A549 (cell line): Measurements from ENCODE around the gene NAT10.

ENCODE experiments used
- CBX2 ChIP-seq: fragments of 200-600 bp; sonication (generic); IDR thresholded peaks from 2 replicates; pipeline ENCODE4 v1.6.1; 2016; ENCODE audit warnings: low read depth, mild to moderate bottlenecking, borderline replicate concordance
- CTCF ChIP-seq: fragments of >200 bp; sonication (Bioruptor Twin); formaldehyde crosslinking; IDR thresholded peaks from 3 replicates; pipeline ENCODE4 v1.5.1; 2016
- MAFK ChIP-seq: fragments of 450-650 bp; IDR thresholded peaks from 2 replicates; pipeline ENCODE4 v1.6.1; 2014; ENCODE audit not compliant: partially characterized antibody
- MAX ChIP-seq: IDR thresholded peaks from 2 replicates; pipeline ENCODE4 v1.6.1; 2012
- POLR2A ChIP-seq: IDR thresholded peaks from 2 replicates; pipeline ENCODE4 v1.6.1; 2012; ENCODE audit warnings: mild to moderate bottlenecking, low read length
- RAD21 ChIP-seq, 2 experiments: fragments of >200 bp in 1 of 2; sonication (Bioruptor Twin) in 1 of 2; formaldehyde crosslinking in 1 of 2; IDR thresholded peaks in 1 of 2; conservative IDR thresholded peaks in 1 of 2; 2 replicates in 1 of 2; 3 replicates in 1 of 2; pipeline ENCODE4 v1.6.1; 2012 to 2018; ENCODE audit warnings: inconsistent platforms in 1 of 2
- RARB ChIP-seq: fragments of 250-450 bp; sonication (Bioruptor Pico); IDR thresholded peaks from 2 replicates; pipeline ENCODE4 v1.8.0; 2021; ENCODE audit warnings: mild to moderate bottlenecking, moderate library complexity
- SMC3 ChIP-seq: fragments of >200 bp; sonication (Bioruptor Twin); formaldehyde crosslinking; IDR thresholded peaks from 3 replicates; pipeline ENCODE4 v1.6.1; 2018; ENCODE audit warnings: inconsistent platforms

- TF ChIP-seq CTCF, result no peak
- no peak for TF ChIP-seq POLR2A
- no peak for TF ChIP-seq RAD21 (conservative IDR thresholded peaks at IDR 0.05 in 1 of 2, IDR thresholded peaks at IDR 0.05 in 1 of 2)
- no peak for TF ChIP-seq MAX
- no peak for TF ChIP-seq SMC3
- TF ChIP-seq CBX2, result no peak
- no peak for TF ChIP-seq MAFK
- no peak for TF ChIP-seq RARB
Measured at GRCh38 chr11:34181856-34182405, 76.5 kb downstream of the NAT10 start.
